NCI-H82 treated with DMSO at 0.1 percent for 48 hours (cell line): ENCODE data around the gene B4GALT3.

ENCODE experiments used
- DNase-seq: peaks from one replicate; lab custom pipeline; 2025; ENCODE audit not compliant: unreplicated experiment; lab: John Stamatoyannopoulos, UW

B4GALT3 gene

GRCh38 chr1:161206411-161207140, 29.3 kb upstream of the B4GALT3 start:
- DNase-seq: no peak

GRCh38 chr1:161201836-161202712, 24.8 kb upstream of the B4GALT3 start, which contains the start of gene NDUFS2:
Gene NDUFS2 (plus strand): TSS chr1:161202367. CDS start chr1:161202386, 19 bp downstream.
- peak; percentile 99 for DNase-seq

- DNase-seq: no peak
Measured at GRCh38 chr1:161200992-161201835, 23.9 kb upstream of the B4GALT3 start.

GRCh38 chr1:161200421-161200991, 23.2 kb upstream of the B4GALT3 start:
- DNase-seq: no peak

- DNase-seq: no peak
Measured at GRCh38 chr1:161199506-161200139, 22.3 kb upstream of the B4GALT3 start.

GRCh38 chr1:161198897-161199431, 21.7 kb upstream of the B4GALT3 start, which contains the start of gene ADAMTS4:
Gene ADAMTS4 (minus strand): TSS chr1:161199054. CDS start chr1:161198627, 427 bp downstream.
- DNase-seq: peak; percentile 23

GRCh38 chr1:161198194-161198896, 21.0 kb upstream of the B4GALT3 start:
- peak; percentile 29 for DNase-seq

- DNase-seq: no peak
Measured at GRCh38 chr1:161197560-161198193, 20.4 kb upstream of the B4GALT3 start.

GRCh38 chr1:161196521-161197451, 19.5 kb upstream of the B4GALT3 start:
- DNase-seq: peak; percentile 90

- DNase-seq: no peak
Measured at GRCh38 chr1:161196111-161196510, 18.8 kb upstream of the B4GALT3 start.

GRCh38 chr1:161195171-161195570, 17.9 kb upstream of the B4GALT3 start:
- DNase-seq: no peak

- DNase-seq: no peak
Measured at GRCh38 chr1:161193561-161194235, 16.4 kb upstream of the B4GALT3 start.

GRCh38 chr1:161192476-161193465, 15.5 kb upstream of the B4GALT3 start:
- DNase-seq: peak; percentile 77

GRCh38 chr1:161191971-161192370, 14.7 kb upstream of the B4GALT3 start:
- DNase-seq: no peak

- no peak for DNase-seq
Measured at GRCh38 chr1:161190962-161191521, 13.7 kb upstream of the B4GALT3 start.

GRCh38 chr1:161189036-161189435, 11.7 kb upstream of the B4GALT3 start:
- no peak for DNase-seq
